GM18511 (cell line): ENCODE data around the gene DPP3.
A peak's percentile ranks its signal among the peaks of the same experiment; 100 is the strongest.
"Not testable (repeated sequence)": the region's sequence is repeated elsewhere in the genome, so short reads cannot be mapped to it uniquely, and the experiment has no call there.

Experiments
- ATAC-seq: cut with Tn5 transposase; IDR thresholded peaks from one replicate; pipeline ENCODE4 v1.9.1; 2021; ENCODE audit warnings: mild to moderate bottlenecking, moderate library complexity; ENCODE audit not compliant: unreplicated experiment

The DPP3 gene, protein sequence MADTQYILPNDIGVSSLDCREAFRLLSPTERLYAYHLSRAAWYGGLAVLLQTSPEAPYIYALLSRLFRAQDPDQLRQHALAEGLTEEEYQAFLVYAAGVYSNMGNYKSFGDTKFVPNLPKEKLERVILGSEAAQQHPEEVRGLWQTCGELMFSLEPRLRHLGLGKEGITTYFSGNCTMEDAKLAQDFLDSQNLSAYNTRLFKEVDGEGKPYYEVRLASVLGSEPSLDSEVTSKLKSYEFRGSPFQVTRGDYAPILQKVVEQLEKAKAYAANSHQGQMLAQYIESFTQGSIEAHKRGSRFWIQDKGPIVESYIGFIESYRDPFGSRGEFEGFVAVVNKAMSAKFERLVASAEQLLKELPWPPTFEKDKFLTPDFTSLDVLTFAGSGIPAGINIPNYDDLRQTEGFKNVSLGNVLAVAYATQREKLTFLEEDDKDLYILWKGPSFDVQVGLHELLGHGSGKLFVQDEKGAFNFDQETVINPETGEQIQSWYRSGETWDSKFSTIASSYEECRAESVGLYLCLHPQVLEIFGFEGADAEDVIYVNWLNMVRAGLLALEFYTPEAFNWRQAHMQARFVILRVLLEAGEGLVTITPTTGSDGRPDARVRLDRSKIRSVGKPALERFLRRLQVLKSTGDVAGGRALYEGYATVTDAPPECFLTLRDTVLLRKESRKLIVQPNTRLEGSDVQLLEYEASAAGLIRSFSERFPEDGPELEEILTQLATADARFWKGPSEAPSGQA

GRCh38 chr11:66480117-66480938 is at the start of gene DPP3:
DPP3 (plus strand) TSS chr11:66480434; CDS start chr11:66482201, 1,767 bp downstream.
- peak; percentile 95 for ATAC-seq

DNA sequence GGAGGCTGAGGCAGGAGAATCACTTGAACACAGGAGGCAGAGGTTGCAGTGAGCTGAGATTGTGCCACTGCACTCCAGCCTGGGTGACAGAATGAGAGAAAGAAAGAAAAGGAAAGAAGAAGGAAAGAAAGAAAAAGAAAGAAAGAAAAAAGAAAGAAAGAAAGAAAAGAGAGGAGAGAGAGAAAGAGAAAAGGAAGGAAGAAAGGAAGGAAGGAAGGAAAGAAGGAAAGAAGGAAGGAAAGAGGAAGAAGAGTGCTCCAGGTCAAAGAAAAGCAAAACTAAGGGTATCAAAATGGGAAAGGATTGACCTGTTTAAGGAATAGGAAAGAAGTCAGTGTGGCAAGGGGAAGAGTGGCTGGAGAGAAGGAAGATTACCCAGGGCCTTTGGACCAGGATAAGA is 48.9 kb upstream of the DPP3 start:
- ATAC-seq, result not testable (repeated sequence)

GRCh38 chr11:66431871-66432329 is 48.3 kb upstream of the DPP3 start:
- ATAC-seq, result not testable (repeated sequence)

- ATAC-seq, result no peak
These were observed 47.6 kb upstream of the DPP3 start for GRCh38 chr11:66432597-66432996.

- ATAC-seq, result no peak
These were observed 42.2 kb upstream of the DPP3 start for GRCh38 chr11:66437979-66438503.

DNA sequence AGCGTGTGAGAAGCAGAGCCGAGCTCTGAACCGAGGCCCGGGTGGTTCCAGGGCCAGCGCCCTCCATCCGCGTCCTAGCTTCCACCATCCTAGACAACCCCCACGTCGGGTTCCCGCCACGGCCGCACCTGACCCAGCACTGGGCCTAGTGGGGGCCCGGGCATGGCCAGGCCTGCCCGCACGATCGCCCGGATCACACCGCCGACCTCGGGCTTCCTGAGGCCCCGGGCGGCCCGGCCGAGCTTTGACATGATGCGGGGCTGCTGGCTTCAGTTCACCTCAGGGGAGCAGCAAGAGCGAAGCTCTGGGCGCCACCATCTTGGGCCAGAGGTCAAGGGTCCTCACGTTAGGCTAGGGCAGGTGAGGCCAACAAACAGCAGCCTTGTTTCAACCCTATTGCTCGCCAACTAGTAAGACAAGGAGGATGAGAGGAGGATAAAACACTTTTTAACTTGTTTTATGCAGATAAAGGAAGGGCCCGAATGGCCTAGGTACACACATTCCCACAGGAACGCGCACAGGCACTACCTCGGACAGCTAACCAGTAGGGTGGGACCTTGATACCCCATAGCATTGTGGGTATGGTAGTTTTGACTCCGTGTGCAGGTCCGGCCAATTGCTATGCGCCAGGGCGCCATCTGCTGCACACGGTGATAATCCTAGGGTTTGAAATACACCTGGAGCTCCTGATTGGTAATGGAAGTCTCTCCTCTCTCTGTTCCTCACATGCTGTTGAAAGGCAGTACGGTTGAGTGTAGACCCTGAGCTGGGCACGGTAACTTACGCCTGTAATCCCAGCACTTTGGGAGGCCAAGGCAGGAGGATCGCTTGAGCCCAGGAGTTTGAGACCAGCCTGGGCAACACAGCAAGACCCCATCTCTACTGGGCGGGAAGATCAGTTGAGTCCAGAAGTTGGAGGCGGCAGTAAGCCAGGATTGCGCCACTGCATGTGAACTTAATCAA is 41.4 kb upstream of the DPP3 start, which contains the start of gene MRPL11:
Gene MRPL11, minus strand, starts transcription at position 345 of the 963 bp plus-strand sequence. Its CDS starts 94 bp downstream, at position 251.
- peak; percentile 92 for ATAC-seq

GRCh38 chr11:66440101-66440939 is 39.9 kb upstream of the DPP3 start:
- not testable (repeated sequence) for ATAC-seq

DNA sequence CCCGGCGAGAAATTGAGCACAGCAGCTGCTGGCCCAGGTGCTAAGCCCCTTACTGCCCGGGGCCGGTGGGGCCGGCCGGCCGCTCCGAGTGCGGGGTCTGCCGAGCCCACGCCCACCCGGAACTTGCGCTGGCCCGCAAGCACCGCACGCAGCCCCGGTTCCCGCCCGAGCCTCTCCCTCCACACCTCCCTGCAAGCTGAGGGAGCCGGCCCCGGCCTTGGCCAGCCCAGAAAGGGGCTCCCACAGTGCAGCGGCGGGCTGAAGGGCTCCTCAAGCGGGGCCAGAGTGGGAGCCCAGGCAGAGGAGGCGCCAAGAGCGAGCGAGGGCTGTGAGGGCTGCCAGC is 39.3 kb upstream of the DPP3 start:
- ATAC-seq, result not testable (repeated sequence)

DNA sequence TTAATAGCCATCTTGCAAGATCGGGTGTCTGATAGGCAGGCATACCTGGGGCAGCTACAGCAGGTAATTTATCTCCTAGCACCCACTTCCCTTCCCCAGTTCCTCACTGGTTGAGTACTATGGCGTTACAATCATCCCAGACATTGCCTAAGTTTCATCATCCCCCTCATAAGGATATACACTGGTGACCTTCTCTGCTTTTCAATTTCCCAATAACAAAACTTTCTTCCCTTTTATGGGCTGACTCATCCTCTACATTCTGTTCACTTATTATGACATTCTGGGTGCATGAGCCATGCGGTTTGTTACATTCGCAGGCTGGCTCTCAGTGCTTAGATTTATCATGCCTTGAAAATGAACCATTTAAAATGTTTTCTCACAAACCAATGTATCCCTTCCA is 36.6 kb upstream of the DPP3 start:
- no peak for ATAC-seq

GRCh38 chr11:66447012-66447411 is 33.2 kb upstream of the DPP3 start:
- ATAC-seq, result no peak

GRCh38 chr11:66448523-66448922 is 31.7 kb upstream of the DPP3 start:
- ATAC-seq, result no peak

GRCh38 chr11:66450560-66450959 is 29.7 kb upstream of the DPP3 start:
- ATAC-seq, result no peak

DNA sequence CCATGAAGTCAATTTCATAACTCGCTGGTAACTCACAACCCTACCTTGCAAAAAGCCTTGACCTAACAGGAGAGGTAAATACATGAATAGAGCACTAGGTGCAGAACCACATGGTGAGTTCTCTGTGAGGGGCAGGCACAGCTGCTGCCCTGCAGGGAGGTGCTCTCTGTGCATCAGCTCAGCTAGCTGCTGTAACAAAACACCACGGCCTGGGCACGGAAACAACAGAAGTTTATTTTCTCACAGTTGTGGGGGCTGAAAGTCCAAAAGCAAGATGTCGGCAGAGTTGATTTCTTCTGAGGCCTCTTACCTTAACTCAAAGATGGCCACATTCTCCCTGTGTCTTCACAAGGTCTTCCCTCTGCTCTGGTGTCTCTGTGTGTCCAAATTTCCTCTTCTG is 28.6 kb upstream of the DPP3 start:
- no peak for ATAC-seq

- ATAC-seq, result no peak
These were observed 26.0 kb upstream of the DPP3 start for GRCh38 chr11:66454247-66454646.

DNA sequence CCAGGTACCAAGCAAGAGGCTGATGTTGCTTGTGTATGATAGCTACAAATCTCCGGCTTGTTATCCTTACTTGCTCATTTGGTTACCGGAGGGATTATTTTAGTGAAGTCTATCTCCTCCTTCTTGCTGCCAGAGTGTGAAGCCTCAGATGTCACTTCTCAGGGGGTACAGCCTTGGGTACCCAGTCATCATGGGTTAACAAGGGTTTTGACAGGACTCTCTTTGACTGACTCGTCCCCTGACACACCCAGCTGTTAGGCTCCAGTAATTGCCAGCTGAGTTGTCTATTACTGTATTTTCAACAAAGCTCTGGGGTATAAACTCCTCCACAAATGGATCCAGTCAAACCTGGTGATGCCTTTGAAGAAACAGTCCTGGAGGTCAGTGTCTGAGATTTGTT is 25.4 kb upstream of the DPP3 start:
- no peak for ATAC-seq

GRCh38 chr11:66457826-66458225 is 22.4 kb upstream of the DPP3 start:
- ATAC-seq, result no peak

- ATAC-seq, result peak; percentile 69
These were observed 21.0 kb upstream of the DPP3 start for GRCh38 chr11:66459138-66459778.

DNA sequence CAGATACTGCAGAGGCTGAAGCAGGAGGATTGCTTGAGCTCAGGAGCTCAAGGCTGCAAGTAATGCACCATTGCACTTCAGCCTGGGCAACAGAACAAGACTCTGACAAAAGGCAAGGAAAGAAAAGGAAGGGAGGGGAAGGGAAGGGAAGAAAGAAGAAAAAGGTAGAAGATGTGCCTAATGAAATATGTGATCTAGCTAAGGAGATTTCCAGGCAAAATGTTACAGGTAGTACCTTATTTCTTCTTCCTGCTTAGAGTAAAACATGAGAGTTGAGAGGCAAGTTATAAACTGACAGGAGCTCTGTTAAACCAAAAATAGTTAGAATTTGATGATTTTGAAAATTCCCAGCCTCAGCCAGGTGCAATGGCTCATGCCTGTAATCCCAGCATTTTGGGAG is 18.2 kb upstream of the DPP3 start:
- ATAC-seq, result no peak
